Loucy (cell line): ENCODE results near the gene VPS29.

Source experiments
- H2AFZ ChIP-seq: fragments of 200-600 bp; sonication (generic); 2 replicates; pipeline ENCODE4 v1.6.0; 2016; ENCODE audit warnings: antibody characterized with exemption, mild to moderate bottlenecking, low read length, moderate library complexity
- H3F3A ChIP-seq: fragments of 200-600 bp; 2 replicates; pipeline ENCODE4 v1.6.0; 2016; ENCODE audit warnings: antibody characterized with exemption, low read depth, mild to moderate bottlenecking
- H3K27me3 ChIP-seq: fragments of 200-600 bp; sonication (generic); 2 replicates; pipeline ENCODE4 v1.6.1; 2014; ENCODE audit warnings: low read length, mild to moderate bottlenecking; ENCODE audit not compliant: insufficient read depth, poor library complexity, severe bottlenecking
- H3K36me3 ChIP-seq: fragments of 200-600 bp; sonication (generic); 2 replicates; pipeline ENCODE4 v1.6.1; 2016; ENCODE audit warnings: low read length; ENCODE audit not compliant: insufficient read depth
- H3K4me1 ChIP-seq: fragments of 200-600 bp; sonication (generic); 2 replicates; pipeline ENCODE4 v1.5.1; 2014; ENCODE audit warnings: low read length, mild to moderate bottlenecking; ENCODE audit not compliant: insufficient read depth, poor library complexity, severe bottlenecking
- H3K4me2 ChIP-seq: fragments of 200-600 bp; sonication (generic); 2 replicates; pipeline ENCODE4 v1.6.0; 2014; ENCODE audit warnings: antibody characterized with exemption, low read length, low read depth, mild to moderate bottlenecking; ENCODE audit not compliant: poor library complexity, severe bottlenecking
- H3K4me3 ChIP-seq: fragments of 200-600 bp; sonication (generic); 2 replicates; pipeline ENCODE4 v1.5.1; 2014; ENCODE audit warnings: low read length, mild to moderate bottlenecking, mixed read lengths; ENCODE audit not compliant: poor library complexity, severe bottlenecking
- H3K79me2 ChIP-seq: fragments of 200-600 bp; sonication (generic); 2 replicates; pipeline ENCODE4 v1.6.1; 2014; ENCODE audit warnings: low read length; ENCODE audit not compliant: insufficient read depth
- H3K9ac ChIP-seq: fragments of 200-600 bp; sonication (generic); 2 replicates; pipeline ENCODE4 v1.6.0; 2014; ENCODE audit warnings: mild to moderate bottlenecking, low read depth, low read length, moderate library complexity; ENCODE audit not compliant: poor library complexity, severe bottlenecking
- H3K9me2 ChIP-seq: fragments of 200-600 bp; sonication (generic); replicated peaks from 2 replicates; pipeline ENCODE4 v1.6.1; 2016; ENCODE audit warnings: low read depth, low read length, mixed read lengths
- H3K9me3 ChIP-seq: fragments of 200-600 bp; sonication (generic); 2 replicates; pipeline ENCODE4 v1.6.1; 2014; ENCODE audit warnings: mild to moderate bottlenecking, antibody characterized with exemption, low read length, low read depth; ENCODE audit not compliant: insufficient read depth
- H4K20me1 ChIP-seq: fragments of 200-600 bp; sonication (generic); 2 replicates; pipeline ENCODE4 v1.6.0; 2014; ENCODE audit warnings: antibody characterized with exemption, low read length, mild to moderate bottlenecking; ENCODE audit not compliant: insufficient read depth, poor library complexity, severe bottlenecking
- CTCF ChIP-seq: fragments of 200-600 bp; sonication (generic); conservative IDR thresholded peaks from 2 replicates; pipeline ENCODE4 v1.5.1; 2014; ENCODE audit warnings: mild to moderate bottlenecking, antibody characterized with exemption, low read length
- EZH2phosphoT487 ChIP-seq: fragments of 200-600 bp; IDR thresholded peaks from 2 replicates; pipeline ENCODE4 v1.6.1; 2018; ENCODE audit warnings: antibody characterized with exemption, mild to moderate bottlenecking, moderate library complexity, borderline replicate concordance

VPS29 gene

GRCh38 chr12:110536834-110537604 lies 35.1 kb upstream of the VPS29 start:
- Histone ChIP-seq H3K79me2 (0 out of 2 replicates have a peak, but pooled peaks cover 4% of the 10 kb centered on the region), H3K27me3 (no peaks in the 10 kb centered on the region), H4K20me1 (no peaks in the 10 kb centered on the region), H3K9me3 (no peaks in the 10 kb centered on the region), H2AFZ (no peak overlapping the region), H3K4me1 (peaks cover 6% of the 10 kb centered on the region), H3K36me3 (peaks cover 72% of the 10 kb centered on the region), H3K9me2 (no peaks in the 10 kb centered on the region), H3K4me3 (no peak overlapping the region), H3K9ac (no peak overlapping the region), H3K4me2 (no peak overlapping the region), H3F3A (no peaks in the 10 kb centered on the region)
- no peak for TF ChIP-seq EZH2phosphoT487
- no peak for TF ChIP-seq CTCF

GRCh38 chr12:110534811-110535210 lies 32.9 kb upstream of the VPS29 start:
- TF ChIP-seq EZH2phosphoT487: no peak
- H3K36me3 ChIP-seq: peaks cover 75% of the 10 kb centered on the region
- H3K9me2 ChIP-seq: no peaks in the 10 kb centered on the region
- H3K9me3 ChIP-seq: no peaks in the 10 kb centered on the region
- no peak overlapping the region for H3K4me2 ChIP-seq
- H2AFZ ChIP-seq: no peak overlapping the region
- no peaks in the 10 kb centered on the region for H3K27me3 ChIP-seq
- H3K4me1 ChIP-seq: peaks cover 9% of the 10 kb centered on the region
- no peaks in the 10 kb centered on the region for H3F3A ChIP-seq
- H3K4me3 ChIP-seq: no peak overlapping the region
- no peak overlapping the region for H3K9ac ChIP-seq
- H3K79me2 ChIP-seq: no peaks in the 10 kb centered on the region
- no peaks in the 10 kb centered on the region for H4K20me1 ChIP-seq

- no peaks in the 10 kb centered on the region for H4K20me1 ChIP-seq
- no peak overlapping the region for H3K4me2 ChIP-seq
- TF ChIP-seq CTCF (no peak), EZH2phosphoT487 (no peak)
These were observed 31.7 kb upstream of the VPS29 start for GRCh38 chr12:110533607-110534006.

GRCh38 chr12:110532644-110533043 lies 30.7 kb upstream of the VPS29 start:
- H4K20me1 ChIP-seq: no peaks in the 10 kb centered on the region
- peaks cover 53% of the 10 kb centered on the region for H3K36me3 ChIP-seq
- peaks cover 9% of the 10 kb centered on the region for H3K4me1 ChIP-seq
- no peak overlapping the region for H3K4me3 ChIP-seq
- peak overlapping the region; percentile 1 for H3K4me2 ChIP-seq
- H3K9me2 ChIP-seq: no peaks in the 10 kb centered on the region
- no peak overlapping the region for H2AFZ ChIP-seq
- no peak overlapping the region for H3K9ac ChIP-seq
- H3K27me3 ChIP-seq: no peaks in the 10 kb centered on the region
- TF ChIP-seq CTCF (no peak), EZH2phosphoT487 (no peak)
- no peaks in the 10 kb centered on the region for H3K9me3 ChIP-seq
- no peaks in the 10 kb centered on the region for H3F3A ChIP-seq
- H3K79me2 ChIP-seq: no peaks in the 10 kb centered on the region

More at GRCh38 chr12:110533607-110534006, 31.7 kb upstream of the VPS29 start:
- Histone ChIP-seq H3F3A (no peaks in the 10 kb centered on the region), H3K9me3 (no peaks in the 10 kb centered on the region), H2AFZ (no peak overlapping the region), H3K36me3 (peaks cover 63% of the 10 kb centered on the region), H3K9ac (no peak overlapping the region), H3K27me3 (no peaks in the 10 kb centered on the region), H3K79me2 (no peaks in the 10 kb centered on the region), H3K4me1 (peaks cover 9% of the 10 kb centered on the region), H3K4me3 (no peak overlapping the region), H3K9me2 (no peaks in the 10 kb centered on the region)
